Daoy (cell line): ENCODE measurements around the gene ENPP6. TPM values are rescaled to one million over a fixed set of nuclear protein-coding genes. Genes with fewer than 3 reads are reported as not detected.

Experiments
- DNase-seq: peaks from one replicate; pipeline ENCODE4 v3.0.0-alpha.2; 2015; ENCODE audit warnings: low read depth
- total RNA-seq: library from RNA; depleted of rRNA; stranded (reverse); fragments of >200 nt; shearing (Covaris generic); gene quantifications from 2 replicates; pipeline ENCODE4 v1.2.3, GENCODE V29; 2014

The ENPP6 gene
- total RNA-seq, 1 experiment from 2014 or later, result 0.17 TPM

DNA sequence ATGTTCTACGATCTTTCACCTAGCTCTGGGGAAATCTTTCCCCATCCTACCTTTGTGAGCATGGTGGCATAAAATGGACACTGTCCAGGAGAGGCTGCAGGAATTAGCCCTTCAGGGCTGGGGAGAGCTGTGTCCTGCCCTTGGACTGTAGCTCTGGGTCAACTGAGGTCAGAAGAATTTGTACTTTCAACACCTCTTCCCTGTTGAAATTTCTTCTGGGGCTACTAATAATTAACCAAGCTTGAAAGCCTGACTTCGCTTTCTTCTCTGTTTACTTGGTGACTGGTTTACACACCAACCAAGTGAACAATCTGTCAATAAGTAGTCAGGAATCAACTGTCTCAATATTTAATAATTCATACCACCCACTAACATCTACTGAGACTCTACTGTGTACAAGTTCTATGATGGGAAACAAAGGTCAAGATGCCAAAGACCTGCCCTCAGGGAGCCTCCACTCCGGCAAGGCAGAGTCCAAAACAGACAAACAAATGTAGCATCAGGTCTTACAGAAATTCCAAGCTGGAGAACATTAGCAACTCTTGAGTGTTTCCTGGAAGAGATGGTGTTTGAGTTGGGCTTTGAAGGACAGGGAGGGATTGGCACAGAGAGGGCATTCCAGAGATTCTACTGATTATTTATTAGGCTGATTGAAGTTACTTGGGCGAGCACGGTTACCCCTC is 113.1 kb downstream of the ENPP6 start:
- no peak for DNase-seq

DNA sequence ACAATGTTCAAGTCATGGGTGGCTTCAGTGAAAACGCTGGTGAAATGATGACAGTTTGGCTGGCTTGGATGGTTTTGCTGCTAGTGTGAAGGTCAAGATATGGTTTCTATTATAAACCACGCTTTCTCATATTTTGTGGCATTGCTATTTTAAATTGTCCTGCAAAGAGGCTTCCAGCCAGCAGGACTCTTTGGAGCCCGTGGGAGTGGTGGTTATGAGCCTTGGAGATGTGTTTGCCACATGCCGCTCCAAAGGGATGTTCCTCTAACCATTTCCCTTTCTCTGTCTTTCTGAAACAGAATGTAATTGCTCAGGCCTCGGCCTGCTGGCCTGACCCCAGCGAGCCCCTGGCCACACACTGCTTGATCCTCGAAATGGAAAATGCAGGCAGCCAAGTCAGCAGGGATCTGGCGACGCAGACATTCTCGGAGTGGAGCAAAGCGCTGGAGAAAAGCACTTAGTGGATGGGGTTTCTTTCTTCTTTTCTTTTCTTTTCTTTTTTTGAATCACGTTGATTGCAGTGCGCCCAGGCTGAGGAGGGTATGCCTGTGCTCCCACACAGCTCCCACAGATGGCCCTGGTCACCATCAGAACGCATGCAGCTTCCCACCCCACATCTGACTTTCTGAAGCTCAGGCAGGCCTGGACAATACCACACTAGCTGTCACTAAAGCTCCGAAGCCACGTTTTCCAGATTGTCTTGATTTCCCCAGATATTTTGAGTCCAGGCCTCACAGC is 114.0 kb downstream of the ENPP6 start:
- no peak for DNase-seq

DNA sequence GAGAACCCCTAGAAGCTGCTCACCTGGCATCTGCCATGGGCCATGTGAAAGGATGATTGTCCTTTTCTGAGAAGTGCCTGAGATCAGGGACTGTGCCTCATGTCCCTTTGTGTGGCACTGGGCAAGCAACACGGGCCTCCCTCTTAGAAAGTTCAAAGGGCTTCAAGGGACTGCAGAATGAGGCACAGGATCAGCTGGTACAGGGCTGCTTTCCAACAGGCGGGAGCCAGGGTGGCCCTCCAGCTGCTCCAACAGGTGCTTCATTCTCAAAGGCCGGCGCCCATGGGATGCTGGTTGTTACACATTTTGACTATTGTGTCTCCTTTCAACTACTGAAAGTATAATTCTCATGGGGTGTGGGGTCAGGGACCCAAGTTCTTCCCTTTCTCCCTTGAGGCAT is 114.7 kb downstream of the ENPP6 start:
- DNase-seq, result no peak

DNA sequence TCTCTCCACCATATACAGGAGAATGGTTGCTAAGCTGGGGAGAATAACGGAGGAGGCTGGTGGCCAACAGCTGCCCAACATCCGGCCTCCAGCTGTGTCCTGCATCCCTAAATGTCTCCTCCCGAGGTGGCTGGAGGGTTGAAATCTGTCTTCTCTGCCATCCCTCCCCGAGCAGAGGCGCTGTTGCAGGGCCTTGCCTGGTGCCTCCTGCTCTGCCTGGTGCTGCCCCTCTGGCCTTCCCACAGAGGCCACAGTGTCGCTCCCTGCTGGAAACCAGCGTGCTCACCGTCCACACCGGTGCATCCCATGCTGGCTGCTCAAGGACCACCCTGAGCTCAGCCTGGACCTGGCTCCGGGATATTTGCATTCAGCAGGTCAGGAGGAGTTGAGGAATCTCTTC is 115.2 kb downstream of the ENPP6 start:
- DNase-seq, result no peak

DNA sequence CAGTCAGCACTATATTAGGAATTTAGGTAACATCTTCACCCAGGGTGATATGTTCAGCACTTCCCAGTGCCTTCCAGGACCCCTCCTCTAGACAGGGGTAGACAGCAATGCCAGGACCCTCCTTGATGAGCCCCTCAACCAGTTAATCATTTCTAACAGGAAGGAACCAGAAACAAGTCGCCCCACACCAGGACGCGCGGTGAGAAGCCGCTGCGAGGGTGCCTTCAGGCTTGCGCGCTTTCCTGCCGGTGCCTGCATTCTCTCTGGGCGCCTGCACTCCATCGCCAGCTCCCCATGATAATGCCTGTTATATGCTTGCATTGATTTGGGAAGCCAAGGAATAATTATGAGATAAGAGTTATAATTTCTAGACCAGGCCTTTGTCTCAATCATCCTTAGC is 116.0 kb downstream of the ENPP6 start:
- DNase-seq, result no peak

DNA sequence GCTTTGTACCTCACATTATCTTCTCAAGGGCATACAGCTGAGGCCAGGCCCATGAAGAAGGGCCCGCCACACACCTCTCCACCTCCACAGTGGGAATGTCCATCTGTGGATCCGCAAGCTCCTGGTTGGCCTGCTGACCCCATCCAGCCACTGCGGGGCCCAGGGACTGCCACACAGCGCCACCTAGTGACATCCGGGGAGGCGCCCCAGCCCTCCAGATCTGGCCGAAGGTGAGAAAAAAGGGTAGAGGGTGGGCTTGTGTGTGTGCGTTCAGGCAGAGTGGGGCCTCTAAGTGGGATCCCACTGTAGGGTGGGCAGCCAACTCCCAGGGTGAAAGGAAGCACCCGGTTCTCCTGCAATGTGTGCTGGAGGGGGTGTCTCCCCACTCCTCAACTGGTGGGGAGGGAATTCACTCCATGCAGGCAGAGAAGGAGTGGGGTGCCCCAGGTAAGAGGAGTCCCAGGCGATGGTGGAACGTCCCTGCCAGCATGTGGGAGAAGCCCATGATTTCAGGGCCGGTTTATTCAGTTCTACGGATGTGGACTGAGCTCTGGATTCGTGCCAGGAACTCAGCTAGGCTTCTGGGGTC is 117.3 kb downstream of the ENPP6 start:
- DNase-seq, result no peak

DNA sequence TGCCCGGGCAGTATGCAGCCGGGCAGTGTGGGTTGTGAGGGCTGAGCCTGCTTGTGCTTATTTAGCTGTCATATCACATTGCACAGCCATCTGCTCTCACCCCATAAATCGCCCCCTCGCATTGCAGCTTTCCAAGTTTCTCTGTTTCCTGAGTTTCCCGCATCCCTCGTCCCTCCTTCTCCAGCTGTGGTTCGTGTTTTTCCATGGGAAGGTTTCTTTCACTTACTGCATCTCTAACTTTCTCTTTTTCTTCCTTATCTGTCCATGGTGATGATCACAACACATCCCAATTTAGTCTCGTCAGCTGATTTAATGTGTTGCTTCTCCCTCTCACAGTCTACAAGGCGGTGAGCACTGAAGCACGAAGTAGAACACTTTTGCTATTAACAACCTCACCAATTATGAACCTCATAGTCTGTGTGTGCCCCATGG is 118.1 kb downstream of the ENPP6 start:
- DNase-seq, result no peak

DNA sequence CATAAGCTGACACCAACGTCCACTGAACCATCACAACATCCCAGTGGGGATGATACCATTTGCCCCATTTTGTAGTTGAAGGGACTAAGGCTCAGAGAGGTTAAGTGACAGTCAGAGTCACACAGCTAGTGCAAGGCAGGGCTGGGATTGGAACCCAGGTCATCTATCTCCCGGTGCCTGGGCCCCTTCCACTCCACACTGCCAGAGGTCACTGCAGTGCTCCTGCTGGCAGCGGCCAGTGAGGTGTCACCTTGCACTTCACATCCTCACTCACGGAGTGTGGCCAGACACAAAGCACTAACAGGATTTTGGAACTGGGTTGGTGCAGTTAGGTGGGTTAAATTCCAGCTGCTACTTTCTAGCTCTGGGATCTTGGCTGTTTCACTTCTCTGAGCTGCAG is 118.7 kb downstream of the ENPP6 start:
- DNase-seq, result no peak

DNA sequence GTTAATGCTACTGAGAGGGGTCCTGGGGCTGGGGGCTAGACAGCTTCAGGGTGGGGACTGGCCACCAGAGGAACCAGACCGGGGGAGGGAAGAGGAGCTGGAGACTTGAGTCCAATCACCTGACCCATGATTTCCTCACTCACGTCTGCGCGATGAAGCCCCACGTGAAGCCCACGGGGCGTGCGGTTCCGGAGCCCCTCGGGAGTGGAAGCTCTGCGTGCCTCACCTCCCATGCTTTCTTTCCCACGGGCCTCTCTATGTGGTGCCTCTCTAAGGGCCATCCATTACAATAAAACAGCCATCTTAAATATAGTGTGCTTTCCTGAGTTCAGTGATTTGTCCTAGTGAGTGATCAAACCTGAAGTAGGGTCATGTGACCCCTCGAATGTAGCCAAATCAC is 119.9 kb downstream of the ENPP6 start:
- DNase-seq, result no peak

DNA sequence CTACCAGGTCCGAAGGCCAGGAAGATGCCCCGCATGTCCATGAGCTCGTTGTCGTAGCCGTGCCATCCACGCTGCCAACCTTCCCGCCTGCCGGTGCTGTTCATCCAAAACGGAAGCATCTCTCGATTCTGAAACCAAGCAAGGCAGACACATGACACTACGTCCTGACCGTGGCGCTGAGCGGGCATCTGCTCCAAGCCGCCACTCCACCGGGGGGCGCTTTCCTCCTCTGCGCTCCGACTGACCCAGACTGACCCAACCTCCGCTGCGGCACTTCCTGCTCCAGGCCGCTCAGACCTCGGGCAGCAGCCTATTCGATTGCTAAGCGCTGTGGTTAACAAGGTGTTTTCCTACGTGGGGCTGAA is 120.5 kb downstream of the ENPP6 start:
- DNase-seq, result peak; percentile 14

DNA sequence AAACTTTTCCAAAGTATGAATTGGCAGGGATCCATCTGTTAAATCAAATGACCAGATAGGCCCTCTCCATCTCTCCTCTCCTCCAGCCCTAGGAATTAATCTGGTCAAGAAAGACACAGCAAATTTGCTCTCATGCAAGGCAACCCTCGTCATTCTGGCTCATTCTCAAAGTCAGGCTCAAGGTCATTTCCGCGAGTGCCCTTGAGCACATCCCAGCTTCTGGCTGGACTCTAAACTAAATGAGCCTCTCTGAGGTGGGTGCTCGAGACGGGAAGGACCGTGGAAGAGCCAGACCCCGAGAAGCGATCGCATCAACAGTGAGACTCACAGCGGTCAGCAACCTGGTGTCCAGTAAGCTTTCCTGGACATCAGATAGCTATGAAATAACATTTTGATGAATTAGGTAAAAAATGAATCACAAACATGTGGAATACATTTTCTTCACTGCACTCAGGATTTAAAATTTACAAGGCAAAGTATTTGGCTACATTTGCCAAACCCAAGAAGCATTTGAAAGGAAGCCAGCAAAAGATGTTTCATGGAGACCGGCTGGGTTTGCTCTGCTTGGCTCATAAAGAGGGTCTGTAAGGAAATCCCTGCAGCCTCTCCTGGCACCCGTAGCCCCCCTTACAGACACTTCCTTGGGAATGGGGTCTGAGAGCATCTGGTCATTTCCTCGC is 121.0 kb downstream of the ENPP6 start:
- no peak for DNase-seq

DNA sequence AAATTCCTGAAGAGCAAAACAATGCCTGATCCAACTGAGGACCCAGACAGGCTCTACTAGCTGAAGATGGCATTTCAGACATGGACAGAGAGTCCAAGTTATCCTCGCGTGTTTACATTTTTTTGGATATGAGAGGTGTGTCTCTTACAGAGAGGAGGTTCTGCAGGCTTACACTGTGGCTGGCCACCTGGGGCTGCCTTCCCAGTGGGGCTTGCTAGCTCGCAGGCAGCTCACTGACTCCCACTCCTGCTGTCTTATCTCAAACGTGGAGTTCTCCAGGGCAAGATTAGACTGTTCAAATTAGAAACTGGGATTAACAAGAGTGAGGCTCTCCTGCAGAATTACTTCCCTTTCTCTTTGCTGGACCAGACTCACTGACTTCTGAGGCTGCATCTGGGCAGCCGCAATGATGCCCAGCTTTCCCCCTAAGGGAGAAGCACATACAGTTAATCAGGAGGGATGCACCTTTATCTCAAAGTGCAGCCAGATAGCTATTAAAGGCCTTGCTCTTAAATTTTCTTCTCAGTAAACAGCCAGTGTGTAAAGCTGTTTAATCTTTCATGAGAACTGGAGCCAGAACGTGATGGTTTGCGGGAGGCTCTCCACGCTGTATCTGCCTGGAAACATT is 123.0 kb downstream of the ENPP6 start:
- DNase-seq, result no peak

DNA sequence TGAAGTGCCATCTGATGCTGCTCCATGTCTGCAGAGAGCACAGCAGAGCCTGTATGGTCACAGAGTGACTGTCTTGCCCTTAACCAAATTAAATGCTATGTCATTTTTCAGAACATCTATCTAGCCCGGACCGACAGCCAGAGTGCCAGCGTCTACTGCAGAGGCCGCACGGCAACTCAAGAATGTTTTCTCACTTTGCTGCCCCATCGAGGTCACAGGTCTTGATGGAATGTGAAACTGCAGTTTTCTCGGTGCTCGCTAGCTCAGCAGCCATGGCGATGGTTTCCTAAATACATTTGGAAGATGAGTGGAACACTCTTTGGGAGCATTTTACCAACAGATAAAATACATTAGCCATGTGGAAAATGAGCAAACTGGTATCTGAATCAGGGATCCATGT is 125.7 kb downstream of the ENPP6 start:
- no peak for DNase-seq

DNA sequence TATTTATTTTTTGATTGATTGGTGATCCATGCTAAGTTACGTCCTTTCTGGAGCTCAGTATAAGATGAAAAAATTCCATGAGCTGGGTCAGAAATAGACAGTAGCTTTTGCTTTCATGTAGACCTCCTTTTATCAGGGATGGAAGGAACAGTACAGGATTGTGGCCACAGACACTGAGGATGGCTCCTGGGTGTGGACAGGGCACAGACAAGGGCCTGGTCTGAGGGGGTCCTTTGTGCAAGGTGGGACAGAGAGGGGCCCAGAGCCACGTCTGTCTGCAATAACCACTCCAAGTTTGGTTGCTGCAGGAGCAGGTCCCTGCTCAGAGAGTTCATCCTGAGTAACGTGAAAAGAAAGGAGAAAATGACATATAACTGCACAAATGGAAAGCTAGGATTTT is 127.1 kb downstream of the ENPP6 start:
- DNase-seq, result no peak

DNA sequence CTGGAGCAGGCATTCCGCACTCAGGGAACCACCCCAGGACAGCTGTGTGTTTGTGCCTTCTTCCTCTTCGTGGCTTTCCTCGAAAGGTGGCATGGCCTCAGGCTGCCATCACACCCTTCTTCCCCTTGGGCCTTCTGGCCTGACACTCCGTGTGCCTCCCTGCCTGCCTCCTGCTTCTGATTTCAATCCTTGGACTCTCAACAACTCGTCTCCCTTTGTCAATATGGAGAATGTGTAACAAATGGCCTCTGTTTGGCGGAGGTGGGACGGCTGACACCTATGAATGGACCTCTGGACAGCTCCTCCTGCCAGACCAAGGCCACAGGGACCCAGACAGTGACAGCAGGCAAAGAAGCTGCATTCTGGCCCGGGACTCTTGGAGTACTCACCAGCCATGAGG is 137.0 kb downstream of the ENPP6 start:
- DNase-seq, result no peak

DNA sequence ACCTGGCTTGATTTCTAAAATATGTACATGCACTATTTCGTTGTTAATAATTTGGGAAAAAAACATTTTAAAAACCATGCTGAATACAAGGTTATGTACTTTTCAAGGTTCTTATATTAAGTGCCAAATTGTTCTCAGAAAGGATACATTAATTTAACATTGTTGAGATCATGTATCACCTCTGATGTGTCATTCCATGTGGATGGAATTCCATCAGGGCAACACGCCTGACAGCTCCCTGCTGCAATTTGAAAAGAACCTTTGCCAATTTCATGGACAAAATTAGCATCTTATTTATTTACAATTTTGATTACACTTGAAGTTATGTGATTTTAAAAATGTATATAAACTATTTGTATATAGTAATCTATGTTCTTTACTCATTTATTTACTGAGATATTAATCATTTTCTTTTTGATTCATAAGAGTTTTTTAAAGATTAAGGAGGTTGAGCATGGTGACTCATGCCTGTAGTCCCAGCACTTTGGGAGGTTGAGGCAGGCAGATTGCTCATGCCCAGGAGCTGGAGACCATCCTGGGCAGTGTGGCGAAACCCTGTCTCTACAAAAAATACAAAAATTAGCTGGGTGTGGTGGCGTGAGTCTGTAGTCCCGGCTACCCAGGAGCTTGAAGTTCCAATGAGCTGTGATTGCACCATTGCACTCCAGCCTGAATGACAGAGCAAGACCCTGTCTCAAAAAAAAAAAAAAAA is 142.8 kb downstream of the ENPP6 start:
- DNase-seq, result no peak

DNA sequence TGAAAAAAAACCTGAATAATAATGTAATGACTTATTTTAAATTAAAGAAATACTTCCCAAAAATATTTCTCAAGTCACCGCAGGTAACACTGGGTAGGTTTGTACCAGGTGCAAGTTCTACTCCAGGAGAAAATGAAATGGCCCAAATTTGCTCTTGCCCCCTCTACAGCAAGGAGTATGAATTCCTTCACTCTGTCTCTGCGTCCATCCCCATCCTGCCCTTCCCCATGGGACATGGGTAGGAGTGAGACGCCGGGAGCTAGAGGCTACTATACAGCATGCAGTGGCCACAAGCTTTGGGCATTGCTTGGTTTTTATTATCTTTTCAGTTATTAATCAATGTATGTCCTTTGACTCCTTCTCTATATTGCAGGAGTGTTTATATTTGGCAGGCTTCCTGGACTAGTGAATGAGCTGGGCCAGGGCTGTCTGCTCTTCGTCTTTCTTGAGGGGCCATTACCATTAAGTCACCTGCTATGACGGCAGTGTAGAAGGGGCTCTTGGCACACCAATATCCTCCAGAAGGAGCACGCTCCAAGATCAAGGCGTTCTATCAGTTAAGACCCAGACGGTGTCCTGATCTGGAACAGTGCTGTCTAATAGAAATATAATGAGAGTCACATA is 149.6 kb downstream of the ENPP6 start:
- no peak for DNase-seq

DNA sequence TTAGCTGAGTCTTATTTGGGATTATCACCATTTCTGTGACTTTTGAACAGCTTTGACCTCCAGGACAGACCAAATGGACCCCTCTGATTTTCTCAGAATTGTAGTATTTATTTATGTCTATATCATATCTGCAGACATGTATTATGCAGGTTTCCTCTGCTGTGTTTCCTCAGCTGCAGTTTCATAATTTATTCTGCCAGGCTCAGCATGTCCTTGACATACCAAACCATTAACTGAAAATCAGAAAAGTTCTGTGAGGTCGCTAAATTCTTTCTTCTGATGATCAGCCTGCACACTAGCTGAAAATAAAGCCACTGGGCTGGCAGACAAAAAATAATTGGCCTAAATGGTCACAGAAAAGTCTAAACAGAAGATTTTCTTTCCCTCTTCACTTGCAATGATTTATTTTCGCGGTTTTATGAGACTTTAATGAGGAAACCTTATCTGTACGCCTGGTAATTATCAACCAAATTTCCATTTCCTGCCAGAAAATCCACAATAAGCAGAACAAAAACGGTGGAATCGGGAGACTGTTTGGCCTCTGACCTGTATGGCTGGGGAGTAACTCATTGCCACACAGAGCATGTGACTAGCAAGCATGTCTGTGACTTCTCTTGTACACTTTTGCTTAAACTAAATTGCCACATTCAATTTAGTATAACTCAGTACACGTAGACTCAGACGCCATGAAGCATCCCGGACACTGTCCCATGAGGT is 150.9 kb downstream of the ENPP6 start:
- no peak for DNase-seq

DNA sequence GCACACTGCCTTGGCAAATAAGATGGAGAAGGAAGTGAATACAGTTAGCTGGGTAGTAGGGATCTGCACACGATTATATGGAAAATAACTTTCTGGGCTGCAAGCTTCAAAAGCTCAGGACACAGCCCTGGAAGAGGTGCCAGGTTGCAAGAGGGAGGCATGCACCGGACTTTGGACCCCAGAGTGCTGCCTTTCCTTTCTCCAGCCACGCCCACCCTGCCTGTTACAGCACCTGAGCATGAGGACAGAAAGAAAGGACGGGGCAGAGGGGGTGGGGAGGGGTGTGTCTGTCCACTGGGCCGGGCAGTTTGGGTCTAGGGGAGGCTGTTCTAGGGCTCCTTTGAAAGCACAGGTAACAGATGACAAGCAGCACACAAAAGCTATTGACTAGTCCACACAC is 152.8 kb downstream of the ENPP6 start:
- no peak for DNase-seq

DNA sequence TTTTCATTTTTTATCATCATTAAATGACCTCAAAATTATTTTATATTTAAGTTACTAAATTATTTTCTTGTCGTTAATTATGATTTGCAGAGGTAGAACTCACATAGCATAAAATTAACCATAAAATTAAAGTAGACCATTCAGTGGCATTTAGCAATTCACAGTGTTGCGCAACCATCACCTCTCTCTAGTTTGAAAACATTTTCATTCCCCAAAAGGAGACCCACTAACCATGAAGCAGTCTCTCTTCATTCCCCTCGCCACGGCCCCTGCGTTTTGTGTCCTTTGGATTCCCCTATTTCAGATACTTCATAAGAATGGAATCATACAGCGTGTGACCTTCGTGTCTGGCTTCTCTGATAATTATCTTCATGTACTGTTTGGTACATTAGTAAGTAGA is 154.9 kb downstream of the ENPP6 start:
- DNase-seq, result no peak

DNA sequence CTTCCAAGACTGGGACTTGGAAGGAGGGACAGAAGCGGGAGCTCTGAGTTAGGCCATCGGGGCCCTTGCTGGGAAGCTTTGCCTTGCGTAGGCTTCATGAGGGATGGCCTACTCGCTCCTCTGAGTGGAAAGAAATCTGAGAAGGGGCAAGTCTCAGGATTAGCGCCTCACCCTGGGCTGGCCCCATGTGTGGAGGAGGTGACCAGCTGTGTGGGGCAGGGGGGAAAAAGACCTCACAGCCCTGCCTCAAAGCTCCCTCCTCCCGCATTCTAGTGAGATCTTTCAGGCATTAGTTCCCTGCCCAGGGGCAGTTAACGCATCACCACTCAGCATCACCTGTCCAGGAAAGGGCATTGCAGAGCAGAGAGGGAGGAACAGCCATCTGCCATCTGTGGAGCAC is 156.1 kb downstream of the ENPP6 start:
- DNase-seq, result no peak
